Measurements from ENCODE around the gene TCF4. TPM values are rescaled to one million over a fixed set of nuclear protein-coding genes. Genes with fewer than 3 reads are reported as not detected.

TCF4 gene
- total and polyA plus RNA-seq, 2 donors (not counting 1 experiment from before 2014, with no cell fraction given): 68.5 to 353 TPM

DNA sequence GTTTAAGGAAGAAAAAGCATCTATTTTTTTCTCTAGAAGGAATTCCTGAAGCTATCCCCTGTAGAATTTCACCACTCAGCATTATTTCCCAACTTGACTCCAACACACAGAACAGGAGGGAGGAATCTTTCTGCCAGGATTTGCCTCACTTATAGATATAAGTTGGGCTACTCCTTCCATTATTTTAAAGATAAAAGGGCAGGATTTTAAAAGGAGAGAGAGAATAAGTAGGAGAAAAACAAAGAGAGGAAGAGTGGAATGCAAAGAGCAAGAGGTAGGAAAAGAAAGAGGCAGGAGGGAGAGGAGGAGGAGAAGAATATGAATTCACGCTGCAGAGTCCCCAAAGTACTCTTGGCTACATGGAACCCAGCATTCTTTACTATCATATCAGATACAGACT is 182.5 kb downstream of the TCF4 start:
- Histone ChIP-seq H3K27ac (ENCODE audit: low read length in 2 of 2) (no peak overlapping the region), H3K79me2 (ENCODE audit: control insufficient read depth, insufficient read depth, low read length) (peaks cover 47% of the 10 kb centered on the region), H3K4me3 (ENCODE audit: control extremely low read depth in 1 of 5, extremely low read depth in 1 of 5, insufficient read depth in 1 of 5, low read depth in 2 of 5, low read length in 4 of 5) (no peak overlapping the region), H2AFZ (ENCODE audit: insufficient read depth, low read depth, low read length, poor library complexity, severe bottlenecking) (no peak overlapping the region), H3K36me3 (replicated peaks in 1 of 2; ENCODE audit: control extremely low read depth in 1 of 2, control insufficient read depth in 1 of 2, extremely low read depth in 1 of 2, insufficient read depth in 2 of 2, low read length in 1 of 2) (peaks cover 0 to 3% of the 10 kb centered on the region in 2 experiments), H4K20me1 (ENCODE audit: control insufficient read depth, insufficient read depth, low read length, poor library complexity, severe bottlenecking) (no peaks in the 10 kb centered on the region), H3K4me1 (ENCODE audit: control insufficient read depth in 2 of 2, insufficient read depth in 2 of 2, low read length in 2 of 2) (no peaks in the 10 kb centered on the region), H3K27me3 (replicated peaks in 1 of 4; ENCODE audit: control extremely low read depth in 1 of 4, control insufficient read depth in 3 of 4, insufficient read depth in 4 of 4, low read length in 3 of 4) (no peaks in the 10 kb centered on the region), H3K4me2 (replicated peaks; ENCODE audit: low read depth, low read length, poor library complexity, severe bottlenecking) (no peak overlapping the region), H3K9ac (ENCODE audit: low read length) (no peak overlapping the region), H3K9me3 (ENCODE audit: control extremely low read depth in 1 of 3, control insufficient read depth in 2 of 3, insufficient read depth in 1 of 3, low read length in 2 of 3) (no peaks in the 10 kb centered on the region)
- no CpG with 5 or more reads among the region's 1 CpG for whole genome bisulfite sequencing (ENCODE audit: insufficient coverage)
- ATAC-seq (ENCODE audit: low read depth) (no peak), DNase-seq (no peak)
- Mint-ChIP-seq H3K27ac (no peak overlapping the region), H3K27me3 (no peaks in the 10 kb centered on the region), H3K9me3 (ENCODE audit: insufficient read depth) (no peaks in the 10 kb centered on the region), H3K4me3 (no peak overlapping the region), H3K4me1 (peaks cover 12% of the 10 kb centered on the region)
- POLR2A ChIA-PET: no interaction called here
- CTCF ChIA-PET: interaction anchor here (0.8 to 1.0 kb wide), 2 partner anchors 10 to 13 kb away, joined by 3 to 4 read pairs; no protein-coding TSS in a partner anchor
- intact Hi-C loops (cut with micrococcal nuclease): no loop called here
- TF ChIP-seq, protein P1, sequence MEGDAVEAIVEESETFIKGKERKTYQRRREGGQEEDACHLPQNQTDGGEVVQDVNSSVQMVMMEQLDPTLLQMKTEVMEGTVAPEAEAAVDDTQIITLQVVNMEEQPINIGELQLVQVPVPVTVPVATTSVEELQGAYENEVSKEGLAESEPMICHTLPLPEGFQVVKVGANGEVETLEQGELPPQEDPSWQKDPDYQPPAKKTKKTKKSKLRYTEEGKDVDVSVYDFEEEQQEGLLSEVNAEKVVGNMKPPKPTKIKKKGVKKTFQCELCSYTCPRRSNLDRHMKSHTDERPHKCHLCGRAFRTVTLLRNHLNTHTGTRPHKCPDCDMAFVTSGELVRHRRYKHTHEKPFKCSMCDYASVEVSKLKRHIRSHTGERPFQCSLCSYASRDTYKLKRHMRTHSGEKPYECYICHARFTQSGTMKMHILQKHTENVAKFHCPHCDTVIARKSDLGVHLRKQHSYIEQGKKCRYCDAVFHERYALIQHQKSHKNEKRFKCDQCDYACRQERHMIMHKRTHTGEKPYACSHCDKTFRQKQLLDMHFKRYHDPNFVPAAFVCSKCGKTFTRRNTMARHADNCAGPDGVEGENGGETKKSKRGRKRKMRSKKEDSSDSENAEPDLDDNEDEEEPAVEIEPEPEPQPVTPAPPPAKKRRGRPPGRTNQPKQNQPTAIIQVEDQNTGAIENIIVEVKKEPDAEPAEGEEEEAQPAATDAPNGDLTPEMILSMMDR (IDR thresholded peaks at IDR 0.05): no peak
- no peak for TF ChIP-seq EZH2 (IDR thresholded peaks at IDR 0.05; ENCODE audit: borderline replicate concordance, insufficient read depth, low read depth, low read length, poor library complexity, severe bottlenecking)

DNA sequence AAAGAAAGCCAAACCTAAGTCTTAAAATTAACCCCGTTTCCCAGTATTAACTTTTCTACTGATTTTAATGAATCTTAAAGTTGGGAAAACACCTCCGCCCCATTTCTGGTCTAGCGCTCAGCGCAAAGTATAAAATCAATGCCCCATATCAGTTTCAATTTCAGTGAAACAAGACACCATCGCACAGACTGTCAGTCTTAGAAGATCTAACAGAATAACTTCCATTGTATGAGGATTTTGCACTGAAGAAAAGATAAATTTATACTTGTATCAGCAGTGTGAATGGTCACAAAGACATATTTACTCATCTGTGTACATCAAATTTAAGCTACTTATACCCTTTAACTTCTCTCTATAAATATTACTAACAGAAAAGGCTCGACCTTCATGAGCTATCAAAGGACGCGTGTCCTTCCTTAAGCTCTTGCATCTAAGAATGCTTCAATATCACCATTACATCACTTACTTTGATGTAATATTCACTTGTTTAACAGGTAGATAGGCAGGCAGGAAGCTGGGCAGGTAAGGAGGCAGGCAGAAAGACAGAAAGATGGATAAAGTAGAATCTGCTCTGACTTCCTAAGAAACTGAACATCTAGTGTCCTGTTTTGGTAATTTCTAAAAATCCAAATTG is 183.0 kb downstream of the TCF4 start:
- no peaks in the 10 kb centered on the region for H3K9me3 ChIP-seq (ENCODE audit: control extremely low read depth in 1 of 3, control insufficient read depth in 2 of 3, insufficient read depth in 1 of 3, low read length in 2 of 3)
- ATAC-seq (ENCODE audit: low read depth) (no peak), DNase-seq (no peak)
- no CpG with 5 or more reads among the region's 8 CpGs for WGBS (ENCODE audit: insufficient coverage)
- no peaks in the 10 kb centered on the region for H4K20me1 ChIP-seq (ENCODE audit: control insufficient read depth, insufficient read depth, low read length, poor library complexity, severe bottlenecking)
- Mint-ChIP-seq H3K27me3 (no peaks in the 10 kb centered on the region), H3K27ac (peak overlapping the region; percentile 46), H3K4me1 (peaks cover 12% of the 10 kb centered on the region), H3K4me3 (peak overlapping the region; percentile 8), H3K9me3 (ENCODE audit: insufficient read depth) (no peaks in the 10 kb centered on the region)
- H3K4me2 ChIP-seq (replicated peaks; ENCODE audit: low read depth, low read length, poor library complexity, severe bottlenecking): peak overlapping the region; percentile 29
- H3K79me2 ChIP-seq (ENCODE audit: control insufficient read depth, insufficient read depth, low read length): peaks cover 43% of the 10 kb centered on the region
- H3K27ac ChIP-seq (ENCODE audit: low read length in 2 of 2): no peak overlapping the region
- no peaks in the 10 kb centered on the region for H3K4me1 ChIP-seq (ENCODE audit: control insufficient read depth in 2 of 2, insufficient read depth in 2 of 2, low read length in 2 of 2)
- H3K27me3 ChIP-seq (replicated peaks in 1 of 4; ENCODE audit: control extremely low read depth in 1 of 4, control insufficient read depth in 3 of 4, insufficient read depth in 4 of 4, low read length in 3 of 4): no peaks in the 10 kb centered on the region
- no peak overlapping the region for H2AFZ ChIP-seq (ENCODE audit: insufficient read depth, low read depth, low read length, poor library complexity, severe bottlenecking)
- TF ChIP-seq, protein P1 (IDR thresholded peaks at IDR 0.05): no peak
- no peak for TF ChIP-seq EZH2 (IDR thresholded peaks at IDR 0.05; ENCODE audit: borderline replicate concordance, insufficient read depth, low read depth, low read length, poor library complexity, severe bottlenecking)
- POLR2A ChIA-PET: no interaction called here
- H3K9ac ChIP-seq (ENCODE audit: low read length): peak overlapping the region; percentile 4
- H3K4me3 ChIP-seq (ENCODE audit: control extremely low read depth in 1 of 5, extremely low read depth in 1 of 5, insufficient read depth in 1 of 5, low read depth in 2 of 5, low read length in 4 of 5): no peak overlapping the region
- CTCF ChIA-PET: interaction anchor here (0.8 to 1.0 kb wide), 2 partner anchors 11 to 14 kb away, joined by 3 to 4 read pairs; no protein-coding TSS in a partner anchor
- peaks cover 0 to 3% of the 10 kb centered on the region in 2 experiments for H3K36me3 ChIP-seq (replicated peaks in 1 of 2; ENCODE audit: control extremely low read depth in 1 of 2, control insufficient read depth in 1 of 2, extremely low read depth in 1 of 2, insufficient read depth in 2 of 2, low read length in 1 of 2)
- intact Hi-C loops (cut with micrococcal nuclease): no loop called here

All from B cell (primary cell).